GM15510 (cell line): ENCODE measurements around the gene KCNMA1.

Experiments used
- POLR2A ChIP-seq: IDR thresholded peaks from 3 replicates; pipeline ENCODE4 v1.6.1; 2011; ENCODE audit warnings: borderline replicate concordance; ENCODE audit not compliant: insufficient read length; ENCODE audit errors: extremely low read depth

KCNMA1 gene

DNA sequence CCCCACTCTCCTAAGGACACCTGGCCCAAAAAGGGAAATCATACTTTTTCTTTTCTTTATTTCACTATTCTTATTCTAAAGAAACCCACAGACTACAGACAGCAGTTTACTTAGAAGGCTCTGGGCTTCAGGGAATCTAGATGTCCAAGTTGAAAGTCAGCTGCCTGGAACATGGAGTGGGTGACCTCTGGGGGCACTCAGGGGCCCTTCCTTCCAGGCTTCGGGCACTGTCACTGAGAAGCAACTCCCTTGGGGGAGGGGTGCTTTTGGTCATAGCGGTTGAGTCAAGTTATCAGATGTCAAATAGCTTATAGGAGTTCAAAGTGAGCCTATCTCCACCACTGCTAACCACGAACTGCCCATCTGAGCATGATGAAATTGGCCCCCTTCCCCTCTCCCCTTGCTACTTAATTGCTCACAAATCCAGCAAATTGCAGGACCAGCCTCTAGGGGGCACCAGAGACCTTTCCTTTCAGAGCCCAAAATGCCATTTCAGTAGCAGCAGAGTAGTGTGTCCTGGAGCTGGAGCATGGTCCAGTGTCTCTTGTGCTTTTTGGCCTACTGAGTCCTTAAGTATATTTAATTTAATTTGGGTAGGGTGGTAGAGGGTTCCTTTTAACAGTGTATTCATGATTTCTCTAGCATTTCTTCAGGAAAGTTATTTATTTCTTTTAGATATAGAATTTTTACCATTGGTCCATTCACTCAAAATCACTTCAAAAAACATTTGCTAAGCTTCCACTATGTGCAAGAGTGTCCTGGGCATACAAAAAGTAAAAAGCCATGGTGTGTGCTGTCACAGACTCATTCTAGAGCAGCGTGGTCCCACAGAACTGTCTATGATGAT, 463.8 kb downstream of the KCNMA1 start:
- TF ChIP-seq POLR2A: no peak

DNA sequence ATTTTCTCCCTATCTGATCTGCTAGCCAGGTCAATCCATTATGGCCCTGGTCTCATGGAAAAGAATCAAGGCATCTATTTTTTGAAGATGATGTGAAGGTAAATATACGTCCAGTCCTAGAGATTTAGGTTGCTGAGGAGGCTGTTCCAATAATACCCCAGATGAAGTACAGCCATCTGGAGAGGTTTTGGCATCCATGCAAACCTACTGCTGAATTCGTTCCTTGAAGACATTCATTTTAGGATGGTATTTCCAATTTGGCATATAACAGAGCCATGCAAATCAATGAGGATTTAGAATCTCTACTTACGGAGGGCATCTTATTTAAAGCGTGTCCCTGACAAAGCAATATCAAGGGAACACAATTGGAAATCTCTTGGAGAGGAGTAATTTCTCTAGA, 465.5 kb downstream of the KCNMA1 start:
- TF ChIP-seq POLR2A: no peak

DNA sequence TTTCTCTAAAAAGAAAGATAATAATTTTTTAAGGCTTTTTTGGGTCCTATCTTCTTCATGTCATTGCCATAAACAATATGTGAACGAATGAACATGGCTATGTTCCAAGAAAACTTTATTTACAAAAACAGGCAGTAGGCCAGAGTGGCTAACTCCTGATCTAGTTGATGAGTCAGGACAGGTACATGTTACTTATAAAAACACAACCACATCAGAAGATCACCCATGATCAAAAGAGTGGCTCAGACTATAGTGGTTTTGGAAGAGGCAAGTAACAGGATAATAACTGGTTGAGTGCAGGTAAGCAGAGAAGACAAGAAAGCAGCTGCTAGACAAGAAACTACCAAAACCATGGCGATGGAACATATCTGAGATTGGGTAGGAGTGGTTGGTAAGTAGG, 468.7 kb downstream of the KCNMA1 start:
- no peak for TF ChIP-seq POLR2A

GRCh38 chr10:77168161-77168560, 469.4 kb downstream of the KCNMA1 start:
- no peak for TF ChIP-seq POLR2A

- TF ChIP-seq POLR2A: no peak
Measured at GRCh38 chr10:77165445-77166208, 472.0 kb downstream of the KCNMA1 start.

DNA sequence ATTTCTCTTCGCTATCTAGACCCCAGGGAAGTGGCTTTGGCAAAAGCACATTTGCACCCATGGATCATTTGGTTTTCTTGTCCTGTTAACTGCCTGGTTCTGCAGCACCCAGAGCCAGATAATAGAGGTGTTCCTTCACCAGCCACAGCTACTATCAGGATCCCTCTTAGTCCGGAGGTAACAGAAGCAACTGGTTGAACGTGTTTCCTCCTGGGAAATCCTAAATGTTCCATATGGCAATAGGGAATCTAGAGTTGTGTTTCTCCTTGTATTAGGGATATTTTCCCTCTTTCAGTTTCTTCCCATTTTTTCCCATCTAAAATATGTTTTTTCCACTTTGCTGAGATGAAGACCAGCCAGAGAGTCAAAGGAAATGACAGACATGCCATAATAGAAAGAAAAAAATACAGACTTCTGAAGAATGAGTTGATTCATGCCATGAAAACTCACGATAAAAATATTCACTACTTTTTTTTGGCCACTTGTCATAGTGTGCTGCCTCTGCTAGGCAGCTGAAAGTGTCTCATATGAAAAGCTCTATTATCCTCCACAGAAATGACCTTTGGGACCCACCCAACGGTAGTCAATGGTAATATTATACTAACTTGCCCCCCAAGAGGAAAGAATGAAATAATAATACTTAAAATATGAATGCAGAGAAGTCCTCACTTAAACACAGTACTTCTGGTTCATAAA, 472.8 kb downstream of the KCNMA1 start:
- no peak for TF ChIP-seq POLR2A

DNA sequence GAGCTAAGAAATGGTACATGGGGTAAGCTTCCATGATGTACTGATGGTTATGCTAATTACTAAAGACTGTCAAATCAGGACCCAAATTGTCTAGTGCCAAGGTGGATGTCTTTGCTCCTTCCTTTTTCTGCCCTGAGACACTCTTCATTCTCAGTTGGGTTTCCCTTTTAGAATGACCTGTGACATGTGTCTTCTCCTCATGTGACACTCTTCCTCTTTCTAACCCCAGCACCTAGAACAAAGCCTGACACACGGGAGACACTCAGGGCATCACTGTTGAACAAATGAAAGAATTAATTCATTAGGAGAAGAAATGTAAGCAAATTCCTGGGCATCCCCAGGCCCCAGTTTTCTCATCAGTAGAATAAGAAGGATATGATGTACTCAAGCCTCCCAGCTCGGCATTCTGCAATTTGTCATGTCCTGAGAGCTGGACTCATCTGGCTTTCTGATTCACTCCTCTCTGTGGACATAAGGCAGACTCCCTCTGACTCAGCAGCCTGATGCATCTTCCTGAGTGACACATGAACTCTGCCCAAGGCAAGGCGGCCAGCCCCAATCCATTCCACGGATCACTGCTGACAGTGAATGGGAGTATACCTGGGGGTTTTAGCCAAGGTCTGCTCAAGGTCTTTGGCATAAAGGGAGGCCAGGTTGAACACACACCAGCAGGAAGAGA, 473.8 kb downstream of the KCNMA1 start:
- no peak for TF ChIP-seq POLR2A

DNA sequence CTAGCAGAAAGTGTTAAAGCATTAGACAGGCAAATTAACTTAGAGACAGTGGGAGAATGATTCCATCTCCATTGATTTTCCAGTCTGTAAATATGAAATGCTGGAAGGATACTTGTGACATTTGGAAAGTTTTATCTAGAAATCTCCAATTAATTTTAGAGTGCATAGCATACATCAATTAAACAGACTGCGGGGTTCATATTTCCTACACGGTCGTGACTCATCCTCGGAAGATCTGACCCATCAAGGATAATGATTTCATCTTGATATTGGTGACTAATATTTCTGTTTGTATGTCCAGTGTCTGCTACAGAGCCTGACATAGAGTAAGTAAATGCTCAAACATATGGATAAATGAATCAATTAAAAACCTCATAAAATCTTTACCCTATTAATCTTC, 474.9 kb downstream of the KCNMA1 start:
- TF ChIP-seq POLR2A: no peak

DNA sequence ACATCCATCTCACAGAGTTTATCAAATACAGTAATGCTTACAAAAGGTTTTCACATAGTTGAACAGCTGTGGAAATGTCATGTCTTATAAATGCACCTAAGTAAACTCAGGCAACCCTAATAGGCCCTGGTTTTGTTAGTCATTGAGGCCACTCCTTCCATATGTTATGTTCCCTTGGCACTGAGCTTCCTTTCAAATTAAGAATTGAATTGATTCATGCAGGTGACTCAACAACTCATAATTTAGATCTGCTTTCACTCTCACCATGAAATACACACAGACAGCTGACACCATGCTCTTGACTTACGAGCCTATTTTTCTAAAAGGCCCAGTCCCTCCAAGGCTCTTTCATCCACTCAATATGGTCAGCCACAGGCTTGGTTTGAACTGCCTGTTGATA, 476.9 kb downstream of the KCNMA1 start:
- no peak for TF ChIP-seq POLR2A

GRCh38 chr10:77159538-77160110, 478.0 kb downstream of the KCNMA1 start:
- TF ChIP-seq POLR2A: no peak

DNA sequence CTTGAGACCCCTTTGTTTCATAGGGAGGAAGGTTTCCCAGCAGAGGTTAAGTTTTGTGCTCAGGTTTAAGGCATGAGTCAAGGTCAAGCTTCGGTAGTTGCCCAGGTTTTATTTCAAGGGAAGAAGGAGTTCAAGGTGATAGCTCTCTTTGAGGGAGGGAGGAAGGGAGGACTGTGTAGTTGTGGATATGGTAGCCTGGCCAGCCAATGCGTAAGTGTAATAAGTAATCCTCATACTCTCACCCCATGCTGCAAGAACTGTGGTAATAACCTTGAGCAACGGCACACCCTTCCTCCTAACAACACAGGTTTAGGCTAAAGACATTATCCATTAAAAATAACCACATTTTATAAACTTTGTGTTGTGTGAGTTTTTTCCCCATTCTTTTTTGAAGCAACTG, 478.9 kb downstream of the KCNMA1 start:
- TF ChIP-seq POLR2A: no peak

DNA sequence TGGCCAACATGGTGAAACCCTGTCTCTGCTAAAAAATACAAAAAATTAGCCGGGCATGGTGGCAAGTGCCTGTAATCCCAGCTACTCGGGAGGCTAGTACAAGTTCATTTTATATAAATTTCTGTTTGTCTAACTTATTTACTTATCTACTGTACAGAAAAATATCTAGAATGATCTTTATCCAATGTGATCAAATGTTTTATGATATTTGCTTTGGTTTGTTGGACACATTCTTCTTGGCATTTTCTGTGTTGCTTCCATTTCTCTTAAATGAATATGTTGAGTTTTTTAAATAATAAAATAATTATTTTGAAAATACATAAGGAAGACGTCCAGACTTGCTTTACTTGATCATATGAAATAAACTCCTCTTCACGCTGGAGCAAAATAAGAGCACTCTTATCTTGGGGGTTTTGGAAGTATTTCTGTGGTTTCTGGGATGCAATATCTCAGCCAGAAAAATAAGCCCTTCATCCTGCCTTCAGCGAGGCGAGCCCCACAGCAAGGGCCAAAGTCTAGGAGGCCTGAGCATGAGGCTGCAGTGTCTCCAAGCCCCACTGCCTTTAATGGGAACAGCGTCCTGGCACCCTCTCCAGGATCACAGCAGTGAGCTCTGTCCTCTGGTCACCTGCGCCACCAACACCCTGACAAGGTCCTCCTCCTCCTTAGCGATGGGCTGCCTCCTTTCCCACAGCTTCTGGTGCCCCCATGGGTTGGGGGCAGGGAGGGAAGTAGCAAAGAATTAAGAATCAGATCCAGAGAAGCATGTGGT, 480.2 kb downstream of the KCNMA1 start:
- no peak for TF ChIP-seq POLR2A

DNA sequence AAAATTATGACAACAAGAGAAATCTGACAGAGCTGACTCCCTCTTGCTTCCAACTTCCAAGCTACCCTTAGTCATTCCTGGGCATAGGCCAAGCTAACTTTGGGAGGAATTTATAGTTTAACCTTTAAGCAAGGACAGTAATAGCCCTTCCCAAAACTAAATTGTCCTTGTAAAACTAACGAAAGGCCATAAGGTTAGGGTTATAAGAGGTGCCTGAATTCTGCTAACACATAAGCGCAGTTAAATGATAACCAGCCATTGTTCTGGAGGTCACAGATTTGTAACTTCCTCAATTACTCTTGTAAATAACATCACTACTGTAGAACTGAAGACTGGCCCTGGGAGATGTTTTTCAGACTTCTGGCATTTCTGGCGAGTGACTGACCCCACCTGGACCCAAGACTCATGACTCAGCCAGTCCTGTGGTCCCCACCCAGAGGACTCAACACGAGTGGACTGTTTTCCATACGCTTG, 481.2 kb downstream of the KCNMA1 start:
- TF ChIP-seq POLR2A: no peak
